Stimulated activated naive CD8-positive, alpha-beta T cell treated with anti-CD3 and anti-CD28 coated beads, Interleukin-15, Interleukin-2, amounts not matched to agents 100 U/mL and 50 U/mL, for 24 hours (primary cell): ENCODE results near the gene DNER.

ENCODE experiments used
- ATAC-seq: fragments of 150-1000 bp; cut with Tn5 transposase; one replicate; pipeline ENCODE4 v1.10.0; 2021
- DNase-seq: peaks from one replicate; pipeline ENCODE4 v3.0.0; 2021

Gene DNER

DNA sequence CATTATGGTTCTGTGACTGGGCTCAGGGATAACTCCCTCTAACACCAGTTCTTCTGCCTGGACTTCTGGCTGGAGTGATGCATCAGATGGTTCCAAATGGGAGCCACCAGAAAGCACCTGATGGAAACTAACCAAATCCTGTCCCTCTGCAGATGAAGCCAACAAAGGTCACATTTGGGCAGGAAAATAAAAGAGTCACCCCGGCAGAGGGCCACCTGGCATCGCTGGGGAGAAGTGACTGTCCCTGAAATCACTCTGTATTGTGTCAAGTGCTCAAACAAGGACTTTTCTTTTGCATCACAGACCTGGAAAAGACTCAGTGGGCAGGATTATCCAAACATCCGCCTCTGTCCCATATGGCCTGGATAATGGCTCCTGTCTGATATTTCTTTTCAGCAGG lies 47.5 kb downstream of the DNER start:
- no peak for DNase-seq
- no peak for ATAC-seq

DNA sequence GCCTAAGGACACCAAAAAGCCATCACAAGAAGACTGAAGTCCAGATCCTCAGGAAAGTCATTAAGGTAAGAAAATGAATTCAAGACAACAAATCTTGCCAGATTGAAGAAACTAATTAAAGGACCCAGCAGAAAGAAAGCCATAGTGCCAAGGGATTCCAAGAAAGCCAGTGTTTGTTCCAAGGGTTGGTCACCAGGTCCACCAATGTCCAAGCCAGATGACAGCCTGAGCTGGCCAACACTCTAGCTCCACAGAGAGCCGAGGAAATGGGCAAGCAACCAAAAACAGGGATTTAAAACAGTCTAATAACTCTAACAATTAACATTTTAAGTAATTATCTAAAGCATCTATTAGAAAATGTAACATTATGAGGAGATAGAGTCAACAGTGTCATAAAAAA lies 49.2 kb downstream of the DNER start:
- ATAC-seq (no peak), DNase-seq (no peak)

DNA sequence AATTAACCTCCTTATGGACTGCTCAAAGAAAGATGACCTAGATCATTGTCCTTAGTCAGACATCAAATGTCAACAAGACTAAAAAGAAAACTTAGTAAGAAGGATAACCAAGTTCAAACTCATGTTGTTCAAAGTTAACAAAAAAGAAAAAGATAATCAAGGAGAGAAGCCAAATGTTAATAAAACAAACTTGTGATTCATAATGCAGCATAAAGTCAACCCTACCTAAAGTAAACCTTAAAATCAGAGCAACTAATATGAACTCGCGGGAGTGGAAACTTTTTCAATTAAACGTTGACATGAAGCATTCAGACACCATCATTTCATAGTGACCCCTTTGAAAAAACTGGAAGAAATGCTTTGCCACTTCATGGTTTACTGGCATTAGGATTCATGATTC lies 52.9 kb downstream of the DNER start:
- no peak for ATAC-seq

DNA sequence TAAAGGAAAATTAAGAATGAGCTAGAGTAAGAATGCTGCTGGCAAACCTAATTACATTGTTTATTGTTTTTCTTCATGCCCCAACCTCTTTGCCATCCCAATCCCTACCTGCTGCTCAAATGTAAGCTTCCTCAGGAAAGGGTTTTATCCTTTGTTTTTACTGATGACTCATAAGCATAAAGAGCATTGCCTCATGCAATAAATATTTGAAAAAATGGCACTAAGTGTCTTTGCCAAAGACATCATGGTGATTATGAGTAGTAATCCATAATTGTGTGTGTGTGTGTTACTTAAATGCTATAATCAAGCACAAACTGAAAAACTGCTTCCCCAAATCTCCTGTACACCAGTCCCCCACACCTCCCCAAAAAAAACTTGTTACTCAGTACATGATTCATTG lies 53.4 kb downstream of the DNER start:
- DNase-seq (no peak), ATAC-seq (no peak)

More for the DNA sequence above, 52.9 kb downstream of the DNER start:
- no peak for DNase-seq

DNA sequence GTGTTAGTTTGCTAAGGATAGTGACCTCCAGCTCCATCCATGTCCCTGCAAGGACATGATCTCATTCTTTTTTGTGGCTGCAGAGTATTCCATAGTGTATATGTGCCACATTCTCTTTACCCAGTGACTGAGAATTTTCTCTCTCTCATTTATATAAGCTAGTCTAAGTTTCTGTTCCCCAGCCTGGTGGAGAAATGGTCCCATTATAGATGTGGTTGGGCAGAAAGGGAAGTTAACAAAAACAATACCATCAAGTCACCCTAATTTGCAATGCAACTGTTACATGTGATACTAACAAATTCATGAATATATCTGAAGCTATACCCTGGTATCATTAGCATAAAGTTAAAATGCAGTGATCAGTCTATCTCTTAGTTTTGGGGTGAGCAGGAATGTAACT lies 54.0 kb downstream of the DNER start:
- DNase-seq (no peak), ATAC-seq (no peak)

DNA sequence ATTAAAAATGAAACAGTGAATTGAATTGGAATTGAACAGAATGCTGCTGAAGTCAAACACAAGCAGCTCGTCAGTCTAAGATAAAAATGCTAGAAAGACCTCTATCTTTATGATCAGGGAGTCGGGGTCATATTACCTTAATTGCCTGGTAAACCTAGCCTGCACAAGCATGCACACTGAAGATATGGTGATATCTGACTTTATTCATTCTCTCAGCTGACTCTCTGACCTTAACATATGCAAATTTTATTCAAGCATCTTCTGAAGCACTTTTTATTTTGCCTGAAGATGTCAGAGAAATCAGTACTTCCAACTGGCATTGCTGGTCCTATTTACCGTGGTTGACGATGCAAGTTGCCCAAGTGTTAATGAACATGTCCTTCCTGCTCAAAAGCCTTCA lies 56.4 kb downstream of the DNER start:
- no peak for DNase-seq
- ATAC-seq, result no peak

DNA sequence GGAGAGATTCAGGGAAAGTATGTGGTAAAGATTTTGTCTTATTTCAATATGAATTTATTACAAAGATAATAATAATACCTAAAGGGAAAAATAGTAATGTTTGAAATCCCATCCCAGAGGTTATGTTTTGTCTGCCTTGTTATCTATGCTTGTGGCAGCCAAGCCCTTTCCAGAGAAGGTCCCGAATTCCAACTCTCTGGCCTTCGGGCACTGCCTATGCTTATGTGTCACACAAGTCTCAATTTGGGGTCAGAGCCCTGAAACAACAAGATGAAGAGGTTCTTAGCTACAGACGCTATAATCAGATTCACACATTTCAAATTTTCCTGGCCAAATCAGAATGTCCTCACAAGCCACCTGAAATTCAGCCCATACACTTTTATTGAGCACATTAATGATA lies 59.9 kb downstream of the DNER start:
- DNase-seq (no peak), ATAC-seq (no peak)

DNA sequence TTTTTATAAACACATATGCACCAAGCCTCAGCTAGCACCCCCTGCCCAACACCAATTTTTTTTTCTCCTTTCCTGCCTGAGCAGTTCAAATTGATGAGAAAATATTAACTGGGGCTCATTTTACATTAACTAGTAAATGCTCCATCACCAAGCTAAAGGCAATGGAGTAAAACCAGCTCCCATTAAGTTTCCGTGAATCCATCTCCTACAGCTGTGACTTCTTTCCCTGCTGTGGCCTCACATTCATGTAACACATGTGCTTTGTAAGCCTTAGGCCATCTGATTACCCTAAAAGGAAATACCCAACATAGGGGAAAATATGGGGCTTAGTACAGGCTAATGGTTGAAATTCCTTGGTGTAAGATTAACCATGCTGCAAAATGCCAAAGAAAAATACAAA lies 60.8 kb downstream of the DNER start:
- no peak for ATAC-seq
- no peak for DNase-seq

DNA sequence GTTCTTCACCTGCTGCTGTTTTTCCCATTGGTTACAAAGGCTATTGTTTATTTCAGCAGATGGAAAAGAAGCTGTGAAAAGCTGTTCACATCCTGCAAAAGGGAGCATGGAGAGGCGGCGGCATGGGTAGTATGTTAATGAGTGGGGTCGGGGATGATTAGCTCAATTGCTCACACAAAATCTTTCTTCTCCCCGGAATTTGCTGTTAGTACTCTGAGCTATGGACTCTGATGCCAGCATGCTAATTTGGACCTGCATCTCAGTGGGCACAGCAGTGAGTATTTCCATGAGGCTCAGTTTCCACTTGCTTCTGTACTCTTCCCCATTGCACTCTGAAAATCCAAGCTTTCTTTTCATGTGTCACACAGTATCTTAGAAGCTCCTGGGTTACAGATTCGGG lies 61.6 kb downstream of the DNER start:
- DNase-seq (no peak), ATAC-seq (no peak)

DNA sequence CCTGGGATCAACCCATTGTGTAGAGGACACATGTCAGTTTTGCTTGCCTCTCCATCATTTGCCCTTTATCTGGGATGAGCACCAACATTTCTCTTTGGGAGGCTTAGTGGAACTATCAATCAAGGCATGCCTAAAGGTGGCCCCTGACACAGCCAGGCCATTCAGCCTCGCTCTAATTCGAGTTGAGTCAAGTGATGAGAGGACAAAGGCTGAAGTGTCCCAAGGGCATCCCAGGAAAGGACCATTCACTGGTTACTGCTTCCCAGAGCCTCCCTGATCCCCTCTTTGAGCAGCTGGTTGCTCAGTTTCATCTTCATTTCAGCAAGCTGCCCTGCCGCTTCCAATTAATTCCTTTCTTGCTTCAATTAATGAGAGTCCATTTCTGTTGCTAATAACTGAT lies 63.5 kb downstream of the DNER start:
- ATAC-seq, result no peak
- DNase-seq, result no peak

DNA sequence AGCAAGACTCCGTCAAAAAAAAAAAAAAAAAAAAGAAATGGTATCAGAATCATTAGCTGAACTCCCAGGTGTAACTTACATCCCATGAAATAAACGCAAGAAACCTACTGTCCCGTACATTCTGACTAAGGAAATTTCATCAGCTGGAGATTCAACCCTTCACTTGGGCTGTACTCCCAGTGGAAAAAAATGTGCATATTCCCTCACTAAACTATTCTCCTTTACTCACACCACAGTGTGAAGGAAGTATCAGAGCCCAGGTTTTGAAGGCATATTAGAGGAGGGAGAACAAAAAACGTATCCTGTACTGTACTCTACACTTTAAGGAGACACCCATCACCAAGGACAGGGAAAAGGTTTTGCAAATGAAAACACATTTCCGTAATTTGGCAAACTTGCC lies 64.3 kb downstream of the DNER start:
- ATAC-seq, result no peak
- no peak for DNase-seq

DNA sequence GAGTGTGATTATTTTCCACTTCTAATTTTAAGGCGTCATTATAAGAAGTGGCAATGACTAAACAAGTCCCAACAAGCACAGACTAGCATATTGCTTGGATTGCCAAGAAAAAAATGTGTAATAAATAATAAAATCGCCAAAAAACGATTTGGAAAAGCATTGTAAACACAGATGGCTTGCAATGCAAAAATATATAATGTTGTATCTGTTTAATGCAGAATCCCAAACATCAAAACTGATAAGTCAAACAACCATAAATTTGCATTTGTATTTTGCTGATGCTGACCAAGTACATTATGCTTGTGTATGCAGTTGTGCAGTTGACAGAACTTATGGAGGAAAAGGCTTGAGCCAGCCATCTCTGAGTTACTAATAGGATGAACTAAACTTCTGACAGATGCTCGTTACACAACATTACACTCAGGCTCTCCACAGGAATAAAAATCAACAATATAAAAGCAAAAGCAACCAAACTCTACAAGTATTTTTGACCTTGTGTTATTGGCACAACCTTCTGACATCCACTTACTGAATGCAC lies 68.1 kb downstream of the DNER start:
- DNase-seq, result no peak
- ATAC-seq, result no peak

DNA sequence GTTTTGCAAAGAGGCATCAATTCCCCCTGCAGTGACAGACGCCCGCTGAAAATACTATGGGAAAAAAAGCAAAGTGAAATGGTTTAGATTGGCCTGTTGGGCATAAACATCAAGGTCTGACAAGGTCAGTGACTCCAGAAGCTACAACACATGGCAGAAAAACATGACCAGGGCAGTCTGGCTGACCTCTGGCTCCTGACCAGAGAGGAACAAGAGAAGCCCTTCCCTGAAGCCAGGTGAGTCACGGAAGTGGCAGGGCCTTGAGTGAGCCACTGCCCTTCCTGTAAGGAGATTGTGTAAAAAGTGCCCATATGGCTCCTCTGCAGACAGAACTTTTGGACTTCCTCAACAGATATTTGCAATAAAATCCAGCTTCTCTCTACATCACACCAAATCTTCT lies 72.0 kb downstream of the DNER start:
- no peak for DNase-seq
- ATAC-seq, result no peak

DNA sequence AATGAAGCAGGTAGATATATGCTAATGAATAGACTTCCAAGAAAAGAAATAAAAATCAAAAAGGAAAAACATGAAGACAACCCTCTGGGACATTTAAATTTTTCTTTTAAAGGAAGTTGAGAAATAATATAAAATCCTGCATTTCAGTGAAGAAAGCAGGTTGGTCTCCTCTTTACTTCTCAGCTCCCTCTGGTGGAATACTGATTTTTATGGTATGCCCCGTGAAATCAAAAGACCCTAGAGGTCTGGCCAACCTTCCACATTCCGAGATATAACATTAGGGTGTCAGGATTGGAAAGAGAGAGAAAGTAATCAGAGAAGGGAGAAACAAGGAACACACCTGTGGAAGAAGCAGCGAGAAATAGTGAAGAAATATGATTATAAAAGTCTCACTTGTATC lies 72.7 kb downstream of the DNER start:
- DNase-seq (no peak), ATAC-seq (no peak)

DNA sequence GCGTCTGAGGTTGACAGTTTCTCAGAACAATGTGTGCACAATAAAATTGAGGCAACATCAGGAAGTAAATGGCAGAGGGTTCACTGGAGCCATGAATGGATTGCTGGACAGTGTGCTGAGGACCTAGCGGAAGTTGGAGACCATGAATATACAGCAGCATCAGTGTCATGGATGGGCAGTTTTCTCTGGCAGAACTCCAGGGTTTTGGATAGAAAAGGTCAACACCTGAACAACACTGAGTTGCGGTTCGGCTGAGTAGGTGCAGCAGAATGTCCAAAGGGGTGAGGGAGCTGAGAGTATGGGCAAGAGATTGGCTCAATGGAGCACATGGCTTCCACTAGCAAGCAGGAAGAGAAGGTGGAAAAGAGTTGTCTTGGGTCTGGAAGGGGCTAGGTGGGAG lies 73.7 kb downstream of the DNER start:
- DNase-seq (no peak), ATAC-seq (no peak)

DNA sequence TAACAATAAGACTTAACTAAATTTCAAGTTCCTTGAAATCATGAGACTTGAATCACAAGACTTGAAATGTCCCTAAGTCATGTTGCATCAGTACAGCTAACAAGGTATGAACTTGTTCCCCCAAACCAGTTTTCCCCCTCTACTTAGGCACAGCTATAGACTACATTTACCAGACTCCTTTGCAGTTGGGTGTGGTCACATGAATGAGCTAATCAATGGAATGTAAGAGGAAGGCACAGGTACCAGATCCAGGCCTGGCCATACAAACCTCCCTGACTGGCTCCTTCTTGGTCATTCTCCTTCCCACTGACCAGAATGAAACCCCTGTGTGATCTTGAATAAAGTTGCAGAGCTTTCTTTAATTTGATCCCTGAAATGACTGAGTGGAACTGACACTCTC lies 77.8 kb downstream of the DNER start:
- no peak for DNase-seq
- ATAC-seq, result no peak

DNA sequence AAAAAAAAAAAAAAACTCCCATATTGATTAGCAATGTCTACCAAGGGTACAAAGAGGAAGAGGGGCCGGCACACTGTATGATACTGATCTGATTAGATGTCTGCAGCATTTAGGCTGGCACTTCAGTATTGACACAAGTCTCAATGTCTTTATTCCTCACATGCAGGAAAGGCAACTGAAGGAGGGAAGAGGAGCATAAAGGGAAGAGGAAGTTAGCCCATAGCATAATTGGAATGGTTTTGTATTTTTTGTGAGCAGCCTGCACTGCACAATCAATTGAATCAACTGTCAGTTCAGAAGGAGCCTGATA lies 79.0 kb downstream of the DNER start:
- ATAC-seq (no peak), DNase-seq (no peak)

DNA sequence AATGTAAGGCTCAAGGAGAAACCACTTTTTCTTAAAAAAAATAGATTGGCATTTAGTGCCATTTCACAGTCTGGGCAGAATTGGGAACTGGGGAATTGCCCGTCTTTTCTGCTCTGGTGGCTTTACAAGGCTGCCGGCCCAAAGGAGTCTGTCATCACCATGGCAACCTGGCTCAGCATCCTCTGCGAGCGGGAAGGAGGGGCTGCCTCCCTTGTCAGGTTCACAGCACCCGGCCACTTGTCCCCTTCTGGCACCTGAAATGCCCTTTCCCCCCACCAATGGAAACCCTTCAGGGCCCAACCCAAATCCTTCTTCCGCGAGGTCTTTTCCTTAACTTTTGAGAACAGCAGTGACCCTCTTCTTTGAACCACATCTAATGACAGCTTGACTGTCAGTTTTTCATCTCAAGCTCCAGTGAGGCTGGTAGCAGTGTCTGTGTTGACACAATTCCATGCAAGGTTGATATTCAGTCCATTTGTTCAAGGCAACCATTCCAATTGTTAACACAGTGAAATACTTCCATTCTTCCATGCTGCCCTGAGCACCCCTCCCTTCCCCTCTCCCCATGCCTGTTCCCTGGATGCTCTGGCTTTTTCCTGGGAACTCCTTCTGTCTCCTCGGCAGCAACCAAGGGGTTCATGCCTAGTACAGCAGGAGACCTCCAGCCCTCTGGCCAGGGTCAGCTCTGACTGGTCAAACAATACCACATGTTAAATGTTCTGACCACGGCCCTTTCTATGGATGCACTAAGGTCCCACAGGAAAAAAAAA lies 79.6 kb downstream of the DNER start:
- no peak for DNase-seq
- no peak for ATAC-seq

DNA sequence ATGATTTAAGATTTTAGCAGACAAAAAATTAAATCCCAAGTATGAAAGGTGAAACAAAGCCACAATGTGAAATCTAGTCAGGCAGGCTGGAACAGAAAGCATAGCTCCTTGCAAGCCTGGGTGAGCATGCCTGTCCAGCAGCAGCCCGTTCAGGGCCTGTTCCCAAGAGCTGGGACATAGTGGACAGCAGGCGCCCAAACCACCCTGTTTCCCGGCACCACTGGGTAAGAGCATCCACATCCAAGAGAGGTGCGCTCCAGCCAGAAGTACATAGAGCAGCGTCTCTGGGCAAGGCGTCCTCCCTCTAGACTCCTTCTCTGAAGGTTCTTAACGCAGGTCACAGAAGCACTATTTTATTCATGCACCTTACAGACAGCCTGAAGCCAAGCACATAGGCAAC lies 80.8 kb downstream of the DNER start:
- no peak for ATAC-seq
- DNase-seq, result no peak

DNA sequence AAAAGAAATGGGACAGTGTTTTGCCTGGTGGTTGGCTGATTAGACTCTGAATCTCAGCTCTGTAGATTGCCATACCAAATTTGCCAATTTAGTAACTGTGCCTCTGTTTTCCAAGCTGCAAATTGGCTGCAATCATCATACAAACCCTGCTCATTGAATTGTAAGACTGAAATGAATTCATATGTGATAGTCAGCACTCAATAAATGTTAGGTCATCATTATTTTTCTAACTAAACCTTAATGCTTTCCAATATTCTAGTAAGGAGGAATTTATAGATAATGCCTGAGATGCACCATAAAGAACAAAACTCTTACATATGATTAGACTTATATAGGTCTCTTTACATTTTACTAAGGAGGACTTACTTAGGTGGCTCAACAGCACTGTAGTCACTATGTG lies 85.3 kb downstream of the DNER start:
- DNase-seq, result no peak
- no peak for ATAC-seq

DNA sequence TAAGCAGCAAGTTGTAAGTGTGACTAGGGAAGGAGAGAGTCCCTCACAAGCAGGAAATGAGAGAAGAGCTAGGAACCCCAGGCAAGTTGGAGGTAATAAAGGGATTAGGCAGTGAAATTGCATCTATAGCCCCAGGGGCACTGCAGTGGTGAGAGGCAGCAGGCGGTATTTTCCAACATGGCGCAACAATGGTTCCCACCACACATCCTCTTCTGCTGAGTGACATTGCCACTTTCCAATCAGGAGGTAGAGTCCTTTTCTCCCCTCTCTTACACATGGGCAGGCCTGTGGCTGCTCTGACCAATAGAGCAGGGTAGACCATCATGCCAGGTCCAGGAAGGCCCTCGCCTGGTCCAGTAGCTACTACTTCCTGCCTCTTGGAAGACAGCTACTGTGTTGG lies 86.6 kb downstream of the DNER start:
- DNase-seq, result no peak

DNA sequence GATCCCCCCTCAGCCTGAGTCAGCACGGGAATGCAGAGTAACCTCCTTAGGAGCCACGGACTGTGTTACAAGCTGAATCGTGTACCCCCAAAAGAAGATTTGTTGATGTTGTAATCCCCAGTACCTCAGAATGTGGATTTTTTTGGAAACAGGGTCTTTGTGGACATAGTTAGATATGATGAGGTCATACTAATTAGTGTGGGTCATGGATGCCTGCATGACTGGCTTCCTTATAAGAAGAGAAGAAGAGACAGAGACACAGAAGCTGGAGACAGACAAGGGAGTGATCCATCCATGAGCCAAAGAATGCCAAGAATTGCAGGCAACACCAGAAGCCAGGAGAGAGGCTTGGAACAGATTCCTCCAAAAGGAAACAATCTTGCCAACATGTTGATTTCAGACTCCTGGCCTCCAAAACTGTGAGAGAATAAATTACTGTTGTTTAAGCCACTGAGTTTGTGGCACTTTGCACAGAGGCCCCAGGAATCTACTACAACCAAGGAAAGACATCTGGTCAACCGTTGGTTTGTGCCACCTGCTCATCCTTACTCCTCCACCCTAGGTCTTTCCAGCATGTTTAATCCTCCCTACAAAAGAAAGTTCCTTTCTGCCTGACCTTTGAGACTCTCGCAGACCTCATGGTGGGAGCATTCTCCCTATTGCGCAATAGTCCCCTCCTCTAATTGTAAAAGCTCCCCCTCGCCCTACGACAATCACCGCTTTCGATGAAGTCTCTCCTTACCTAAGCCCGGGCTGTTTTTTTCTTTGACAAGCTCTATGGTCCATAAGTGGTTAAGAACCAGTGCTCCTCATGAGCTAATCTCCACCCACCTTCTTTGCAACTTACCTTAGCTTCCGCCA lies 91.6 kb downstream of the DNER start:
- ATAC-seq, result no peak

More for the DNA sequence above, 86.6 kb downstream of the DNER start:
- ATAC-seq, result no peak

DNA sequence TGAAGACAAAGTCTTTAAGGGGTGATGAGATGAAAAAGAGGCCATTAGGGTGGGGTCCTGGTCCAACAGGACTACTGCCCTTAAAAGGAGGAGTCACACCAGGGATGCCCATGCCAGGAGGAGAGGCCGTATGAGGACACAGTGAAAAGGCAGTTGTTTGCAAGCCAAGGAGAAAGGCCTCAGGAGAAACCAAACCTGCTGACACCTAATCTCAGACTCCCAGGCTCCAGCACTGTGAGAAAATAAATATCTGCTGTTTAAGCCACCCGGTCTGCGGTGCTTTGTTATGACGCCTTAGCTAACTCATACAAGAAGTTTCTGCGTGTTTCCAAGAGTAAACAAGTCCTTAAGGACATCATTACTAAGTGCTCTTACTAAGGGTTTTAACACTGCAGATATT lies 93.6 kb downstream of the DNER start:
- DNase-seq (no peak), ATAC-seq (no peak)

More for the DNA sequence above, 91.6 kb downstream of the DNER start:
- DNase-seq, result no peak

DNA sequence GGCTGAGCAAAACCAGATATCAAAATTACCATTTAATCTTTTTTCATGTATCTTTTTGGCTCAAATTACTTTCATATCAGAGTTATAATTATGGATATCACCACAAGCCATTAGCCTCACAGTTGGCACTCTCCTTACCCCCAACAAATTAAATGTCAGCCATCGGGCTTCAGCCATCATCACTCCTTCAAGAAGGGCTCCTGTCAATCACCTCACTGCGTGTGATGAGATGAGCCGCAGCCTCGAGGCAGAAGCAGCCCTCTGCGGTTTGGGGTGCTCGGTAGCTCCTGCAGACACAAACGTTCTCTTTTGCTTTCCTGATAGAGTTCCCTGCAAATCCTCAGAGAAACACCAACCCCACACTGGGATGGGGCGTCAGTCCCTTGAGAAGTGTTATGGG lies 94.1 kb downstream of the DNER start:
- ATAC-seq, result no peak
- DNase-seq, result no peak
